PC-9 (cell line): ENCODE results near the gene PLAAT4.

Experiments used
- EZH2 ChIP-seq: fragments of 200-600 bp; sonication (generic); IDR thresholded peaks from 2 replicates; pipeline ENCODE4 v1.8.0; 2017; ENCODE audit warnings: antibody characterized with exemption, low read depth
- TF ChIP-seq, protein P1 (sequence below): fragments of 200-600 bp; sonication (generic); conservative IDR thresholded peaks from 2 replicates; pipeline ENCODE4 v1.6.1; 2017; ENCODE audit warnings: mixed run types, antibody characterized with exemption, mild to moderate bottlenecking, moderate library complexity

- TF ChIP-seq, protein P1, sequence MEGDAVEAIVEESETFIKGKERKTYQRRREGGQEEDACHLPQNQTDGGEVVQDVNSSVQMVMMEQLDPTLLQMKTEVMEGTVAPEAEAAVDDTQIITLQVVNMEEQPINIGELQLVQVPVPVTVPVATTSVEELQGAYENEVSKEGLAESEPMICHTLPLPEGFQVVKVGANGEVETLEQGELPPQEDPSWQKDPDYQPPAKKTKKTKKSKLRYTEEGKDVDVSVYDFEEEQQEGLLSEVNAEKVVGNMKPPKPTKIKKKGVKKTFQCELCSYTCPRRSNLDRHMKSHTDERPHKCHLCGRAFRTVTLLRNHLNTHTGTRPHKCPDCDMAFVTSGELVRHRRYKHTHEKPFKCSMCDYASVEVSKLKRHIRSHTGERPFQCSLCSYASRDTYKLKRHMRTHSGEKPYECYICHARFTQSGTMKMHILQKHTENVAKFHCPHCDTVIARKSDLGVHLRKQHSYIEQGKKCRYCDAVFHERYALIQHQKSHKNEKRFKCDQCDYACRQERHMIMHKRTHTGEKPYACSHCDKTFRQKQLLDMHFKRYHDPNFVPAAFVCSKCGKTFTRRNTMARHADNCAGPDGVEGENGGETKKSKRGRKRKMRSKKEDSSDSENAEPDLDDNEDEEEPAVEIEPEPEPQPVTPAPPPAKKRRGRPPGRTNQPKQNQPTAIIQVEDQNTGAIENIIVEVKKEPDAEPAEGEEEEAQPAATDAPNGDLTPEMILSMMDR: no peak
- no peak for TF ChIP-seq EZH2
Observed at GRCh38 chr11:63558459-63559157, 22.0 kb downstream of the PLAAT4 start.
